Liver (tissue), 3 donors: Measurements from ENCODE around the gene IRGC.

Experiments used
- ATF3 ChIP-seq: IDR thresholded peaks from 2 replicates; pipeline ENCODE4 v1.6.1; 2016; ENCODE audit warnings: antibody characterized with exemption
- EGR1 ChIP-seq, 2 donors: IDR thresholded peaks; 2 replicates each; pipeline ENCODE4 v1.6.1; 2016 to 2018; ENCODE audit warnings: antibody characterized with exemption in 2 of 2, low read depth in 2 of 2
- GABPA ChIP-seq, 2 donors: IDR thresholded peaks in 1 of 2; conservative IDR thresholded peaks in 1 of 2; 2 replicates each; pipeline ENCODE4 v1.6.1; 2016; ENCODE audit warnings: antibody characterized with exemption in 2 of 2, mild to moderate bottlenecking in 1 of 2, moderate library complexity in 1 of 2
- HNF4A ChIP-seq, 2 donors: conservative IDR thresholded peaks; 2 replicates each; pipeline ENCODE4 v1.6.1; 2016; ENCODE audit warnings: antibody characterized with exemption in 2 of 2, mild to moderate bottlenecking in 2 of 2
- RAD21 ChIP-seq, 2 donors: IDR thresholded peaks; 2 replicates each; pipeline ENCODE4 v1.6.1; 2016; ENCODE audit warnings: antibody characterized with exemption in 2 of 2, mild to moderate bottlenecking in 2 of 2
- YY1 ChIP-seq: IDR thresholded peaks from 2 replicates; pipeline ENCODE4 v1.6.1; 2016; ENCODE audit warnings: antibody characterized with exemption, mild to moderate bottlenecking
- TF ChIP-seq, protein P1 (sequence below): fragments of 150-350 bp; IDR thresholded peaks from 2 replicates; pipeline ENCODE4 v1.5.1; 2017; ENCODE audit warnings: improper control_type of control experiment, low read depth, low read length; ENCODE audit not compliant: missing input control
- TF ChIP-seq, protein P2 (sequence below): IDR thresholded peaks from 2 replicates; pipeline ENCODE4 v1.6.1; 2016; ENCODE audit warnings: antibody characterized with exemption, mild to moderate bottlenecking
- TF ChIP-seq, protein P3 (sequence below): IDR thresholded peaks from 2 replicates; pipeline ENCODE4 v1.6.1; 2016; ENCODE audit warnings: antibody characterized with exemption
- donor health status: healthy.
- donor health status: healthy.

DNA sequence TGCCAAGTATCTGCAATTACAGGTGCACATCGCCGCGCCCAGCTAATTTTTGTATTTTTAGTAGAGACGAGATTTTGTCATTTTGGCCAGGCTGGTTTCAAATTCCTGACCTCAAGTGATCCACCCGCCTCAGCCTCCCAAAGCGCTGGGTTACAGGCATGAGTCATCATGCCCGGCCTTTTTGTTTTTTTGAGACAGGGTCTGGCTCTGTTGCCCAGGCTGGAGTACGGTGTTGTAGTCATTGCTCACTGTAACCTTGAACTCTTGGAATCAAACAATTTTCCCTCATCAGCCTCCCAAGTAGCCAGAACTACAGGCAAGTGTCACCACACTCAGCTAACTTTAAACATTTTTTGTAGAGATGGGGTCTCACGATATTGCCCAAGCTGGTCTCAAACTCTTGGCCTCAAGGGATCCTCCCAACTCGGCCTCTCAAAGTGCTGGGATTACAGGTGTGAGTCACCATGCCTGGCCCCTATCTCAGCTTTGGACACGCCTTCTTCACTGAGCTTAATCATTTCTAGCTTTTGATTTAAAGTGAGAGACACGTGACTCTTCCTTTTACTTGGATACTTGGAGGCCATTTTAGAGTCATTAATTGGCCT, 4.0 kb upstream of the IRGC start:
- TF ChIP-seq EGR1 (IDR thresholded peaks at IDR 0.05; ENCODE audit: low read depth in 2 of 2) = no peak
- TF ChIP-seq, protein P1, sequence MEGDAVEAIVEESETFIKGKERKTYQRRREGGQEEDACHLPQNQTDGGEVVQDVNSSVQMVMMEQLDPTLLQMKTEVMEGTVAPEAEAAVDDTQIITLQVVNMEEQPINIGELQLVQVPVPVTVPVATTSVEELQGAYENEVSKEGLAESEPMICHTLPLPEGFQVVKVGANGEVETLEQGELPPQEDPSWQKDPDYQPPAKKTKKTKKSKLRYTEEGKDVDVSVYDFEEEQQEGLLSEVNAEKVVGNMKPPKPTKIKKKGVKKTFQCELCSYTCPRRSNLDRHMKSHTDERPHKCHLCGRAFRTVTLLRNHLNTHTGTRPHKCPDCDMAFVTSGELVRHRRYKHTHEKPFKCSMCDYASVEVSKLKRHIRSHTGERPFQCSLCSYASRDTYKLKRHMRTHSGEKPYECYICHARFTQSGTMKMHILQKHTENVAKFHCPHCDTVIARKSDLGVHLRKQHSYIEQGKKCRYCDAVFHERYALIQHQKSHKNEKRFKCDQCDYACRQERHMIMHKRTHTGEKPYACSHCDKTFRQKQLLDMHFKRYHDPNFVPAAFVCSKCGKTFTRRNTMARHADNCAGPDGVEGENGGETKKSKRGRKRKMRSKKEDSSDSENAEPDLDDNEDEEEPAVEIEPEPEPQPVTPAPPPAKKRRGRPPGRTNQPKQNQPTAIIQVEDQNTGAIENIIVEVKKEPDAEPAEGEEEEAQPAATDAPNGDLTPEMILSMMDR = no peak
- no peak for TF ChIP-seq YY1
- TF ChIP-seq ATF3 = no peak
- TF ChIP-seq GABPA (IDR thresholded peaks at IDR 0.05 in 1 of 2, conservative IDR thresholded peaks at IDR 0.05 in 1 of 2) = no peak
- TF ChIP-seq RAD21 (IDR thresholded peaks at IDR 0.05) = no peak
- no peak for TF ChIP-seq HNF4A (conservative IDR thresholded peaks at IDR 0.05)
- TF ChIP-seq, protein P2, sequence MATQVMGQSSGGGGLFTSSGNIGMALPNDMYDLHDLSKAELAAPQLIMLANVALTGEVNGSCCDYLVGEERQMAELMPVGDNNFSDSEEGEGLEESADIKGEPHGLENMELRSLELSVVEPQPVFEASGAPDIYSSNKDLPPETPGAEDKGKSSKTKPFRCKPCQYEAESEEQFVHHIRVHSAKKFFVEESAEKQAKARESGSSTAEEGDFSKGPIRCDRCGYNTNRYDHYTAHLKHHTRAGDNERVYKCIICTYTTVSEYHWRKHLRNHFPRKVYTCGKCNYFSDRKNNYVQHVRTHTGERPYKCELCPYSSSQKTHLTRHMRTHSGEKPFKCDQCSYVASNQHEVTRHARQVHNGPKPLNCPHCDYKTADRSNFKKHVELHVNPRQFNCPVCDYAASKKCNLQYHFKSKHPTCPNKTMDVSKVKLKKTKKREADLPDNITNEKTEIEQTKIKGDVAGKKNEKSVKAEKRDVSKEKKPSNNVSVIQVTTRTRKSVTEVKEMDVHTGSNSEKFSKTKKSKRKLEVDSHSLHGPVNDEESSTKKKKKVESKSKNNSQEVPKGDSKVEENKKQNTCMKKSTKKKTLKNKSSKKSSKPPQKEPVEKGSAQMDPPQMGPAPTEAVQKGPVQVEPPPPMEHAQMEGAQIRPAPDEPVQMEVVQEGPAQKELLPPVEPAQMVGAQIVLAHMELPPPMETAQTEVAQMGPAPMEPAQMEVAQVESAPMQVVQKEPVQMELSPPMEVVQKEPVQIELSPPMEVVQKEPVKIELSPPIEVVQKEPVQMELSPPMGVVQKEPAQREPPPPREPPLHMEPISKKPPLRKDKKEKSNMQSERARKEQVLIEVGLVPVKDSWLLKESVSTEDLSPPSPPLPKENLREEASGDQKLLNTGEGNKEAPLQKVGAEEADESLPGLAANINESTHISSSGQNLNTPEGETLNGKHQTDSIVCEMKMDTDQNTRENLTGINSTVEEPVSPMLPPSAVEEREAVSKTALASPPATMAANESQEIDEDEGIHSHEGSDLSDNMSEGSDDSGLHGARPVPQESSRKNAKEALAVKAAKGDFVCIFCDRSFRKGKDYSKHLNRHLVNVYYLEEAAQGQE = no peak
- TF ChIP-seq, protein P3, sequence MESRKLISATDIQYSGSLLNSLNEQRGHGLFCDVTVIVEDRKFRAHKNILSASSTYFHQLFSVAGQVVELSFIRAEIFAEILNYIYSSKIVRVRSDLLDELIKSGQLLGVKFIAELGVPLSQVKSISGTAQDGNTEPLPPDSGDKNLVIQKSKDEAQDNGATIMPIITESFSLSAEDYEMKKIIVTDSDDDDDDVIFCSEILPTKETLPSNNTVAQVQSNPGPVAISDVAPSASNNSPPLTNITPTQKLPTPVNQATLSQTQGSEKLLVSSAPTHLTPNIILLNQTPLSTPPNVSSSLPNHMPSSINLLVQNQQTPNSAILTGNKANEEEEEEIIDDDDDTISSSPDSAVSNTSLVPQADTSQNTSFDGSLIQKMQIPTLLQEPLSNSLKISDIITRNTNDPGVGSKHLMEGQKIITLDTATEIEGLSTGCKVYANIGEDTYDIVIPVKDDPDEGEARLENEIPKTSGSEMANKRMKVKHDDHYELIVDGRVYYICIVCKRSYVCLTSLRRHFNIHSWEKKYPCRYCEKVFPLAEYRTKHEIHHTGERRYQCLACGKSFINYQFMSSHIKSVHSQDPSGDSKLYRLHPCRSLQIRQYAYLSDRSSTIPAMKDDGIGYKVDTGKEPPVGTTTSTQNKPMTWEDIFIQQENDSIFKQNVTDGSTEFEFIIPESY = no peak
